Measurements from ENCODE around the gene COL2A1.

DNA sequence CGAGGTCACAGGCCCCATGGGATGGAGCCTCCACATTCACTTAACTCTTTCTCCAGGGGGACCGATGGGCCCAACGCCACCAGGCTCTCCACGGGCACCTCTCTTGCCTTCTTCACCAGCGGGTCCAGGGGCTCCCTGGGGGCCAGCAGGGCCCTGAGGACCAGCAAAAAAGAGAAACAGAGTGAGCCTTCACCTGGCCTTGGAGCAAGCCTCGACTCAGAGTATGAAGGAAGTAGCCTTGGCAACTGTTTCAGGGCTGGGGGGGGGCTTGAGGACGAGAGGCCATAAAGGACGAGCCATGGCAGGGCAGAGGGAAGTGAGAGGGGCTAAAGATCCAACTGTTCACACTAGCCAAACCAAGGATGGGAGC is 18.0 kb downstream of the COL2A1 start:
- no peak for TF ChIP-seq FOXA2 (IDR thresholded peaks at IDR 0.05)
- TF ChIP-seq, protein P1, sequence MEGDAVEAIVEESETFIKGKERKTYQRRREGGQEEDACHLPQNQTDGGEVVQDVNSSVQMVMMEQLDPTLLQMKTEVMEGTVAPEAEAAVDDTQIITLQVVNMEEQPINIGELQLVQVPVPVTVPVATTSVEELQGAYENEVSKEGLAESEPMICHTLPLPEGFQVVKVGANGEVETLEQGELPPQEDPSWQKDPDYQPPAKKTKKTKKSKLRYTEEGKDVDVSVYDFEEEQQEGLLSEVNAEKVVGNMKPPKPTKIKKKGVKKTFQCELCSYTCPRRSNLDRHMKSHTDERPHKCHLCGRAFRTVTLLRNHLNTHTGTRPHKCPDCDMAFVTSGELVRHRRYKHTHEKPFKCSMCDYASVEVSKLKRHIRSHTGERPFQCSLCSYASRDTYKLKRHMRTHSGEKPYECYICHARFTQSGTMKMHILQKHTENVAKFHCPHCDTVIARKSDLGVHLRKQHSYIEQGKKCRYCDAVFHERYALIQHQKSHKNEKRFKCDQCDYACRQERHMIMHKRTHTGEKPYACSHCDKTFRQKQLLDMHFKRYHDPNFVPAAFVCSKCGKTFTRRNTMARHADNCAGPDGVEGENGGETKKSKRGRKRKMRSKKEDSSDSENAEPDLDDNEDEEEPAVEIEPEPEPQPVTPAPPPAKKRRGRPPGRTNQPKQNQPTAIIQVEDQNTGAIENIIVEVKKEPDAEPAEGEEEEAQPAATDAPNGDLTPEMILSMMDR (IDR thresholded peaks at IDR 0.05; ENCODE audit: low read depth, low read length, missing input control), result no peak
- no peak for TF ChIP-seq GABPA (IDR thresholded peaks at IDR 0.05 in 1 of 2, conservative IDR thresholded peaks at IDR 0.05 in 1 of 2)
- TF ChIP-seq, protein P2, sequence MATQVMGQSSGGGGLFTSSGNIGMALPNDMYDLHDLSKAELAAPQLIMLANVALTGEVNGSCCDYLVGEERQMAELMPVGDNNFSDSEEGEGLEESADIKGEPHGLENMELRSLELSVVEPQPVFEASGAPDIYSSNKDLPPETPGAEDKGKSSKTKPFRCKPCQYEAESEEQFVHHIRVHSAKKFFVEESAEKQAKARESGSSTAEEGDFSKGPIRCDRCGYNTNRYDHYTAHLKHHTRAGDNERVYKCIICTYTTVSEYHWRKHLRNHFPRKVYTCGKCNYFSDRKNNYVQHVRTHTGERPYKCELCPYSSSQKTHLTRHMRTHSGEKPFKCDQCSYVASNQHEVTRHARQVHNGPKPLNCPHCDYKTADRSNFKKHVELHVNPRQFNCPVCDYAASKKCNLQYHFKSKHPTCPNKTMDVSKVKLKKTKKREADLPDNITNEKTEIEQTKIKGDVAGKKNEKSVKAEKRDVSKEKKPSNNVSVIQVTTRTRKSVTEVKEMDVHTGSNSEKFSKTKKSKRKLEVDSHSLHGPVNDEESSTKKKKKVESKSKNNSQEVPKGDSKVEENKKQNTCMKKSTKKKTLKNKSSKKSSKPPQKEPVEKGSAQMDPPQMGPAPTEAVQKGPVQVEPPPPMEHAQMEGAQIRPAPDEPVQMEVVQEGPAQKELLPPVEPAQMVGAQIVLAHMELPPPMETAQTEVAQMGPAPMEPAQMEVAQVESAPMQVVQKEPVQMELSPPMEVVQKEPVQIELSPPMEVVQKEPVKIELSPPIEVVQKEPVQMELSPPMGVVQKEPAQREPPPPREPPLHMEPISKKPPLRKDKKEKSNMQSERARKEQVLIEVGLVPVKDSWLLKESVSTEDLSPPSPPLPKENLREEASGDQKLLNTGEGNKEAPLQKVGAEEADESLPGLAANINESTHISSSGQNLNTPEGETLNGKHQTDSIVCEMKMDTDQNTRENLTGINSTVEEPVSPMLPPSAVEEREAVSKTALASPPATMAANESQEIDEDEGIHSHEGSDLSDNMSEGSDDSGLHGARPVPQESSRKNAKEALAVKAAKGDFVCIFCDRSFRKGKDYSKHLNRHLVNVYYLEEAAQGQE (IDR thresholded peaks at IDR 0.05), result no peak
- no peak for TF ChIP-seq SP1 (IDR thresholded peaks at IDR 0.05)
- TF ChIP-seq, protein P3, sequence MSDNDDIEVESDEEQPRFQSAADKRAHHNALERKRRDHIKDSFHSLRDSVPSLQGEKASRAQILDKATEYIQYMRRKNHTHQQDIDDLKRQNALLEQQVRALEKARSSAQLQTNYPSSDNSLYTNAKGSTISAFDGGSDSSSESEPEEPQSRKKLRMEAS (IDR thresholded peaks at IDR 0.05), result no peak
- TF ChIP-seq NR2F2 (IDR thresholded peaks at IDR 0.05), result no peak
- TF ChIP-seq YY1 (IDR thresholded peaks at IDR 0.05), result no peak
- TF ChIP-seq, protein P4, sequence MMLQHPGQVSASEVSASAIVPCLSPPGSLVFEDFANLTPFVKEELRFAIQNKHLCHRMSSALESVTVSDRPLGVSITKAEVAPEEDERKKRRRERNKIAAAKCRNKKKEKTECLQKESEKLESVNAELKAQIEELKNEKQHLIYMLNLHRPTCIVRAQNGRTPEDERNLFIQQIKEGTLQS (IDR thresholded peaks at IDR 0.05), result no peak
- TF ChIP-seq TAF1 (conservative IDR thresholded peaks at IDR 0.05), result no peak
- no peak for TF ChIP-seq RAD21 (IDR thresholded peaks at IDR 0.05)
- no peak for TF ChIP-seq EGR1 (IDR thresholded peaks at IDR 0.05; ENCODE audit: low read depth in 2 of 2)
- TF ChIP-seq FOXA1 (IDR thresholded peaks at IDR 0.05), result no peak
- no peak for TF ChIP-seq JUND (IDR thresholded peaks at IDR 0.05)

Measured in liver (tissue), 3 donors.